T47D (cell line): ENCODE data around the gene SULT2B1.
A peak's percentile ranks its signal among the peaks of the same experiment; 100 is the strongest.

ENCODE experiments used
- DNase-seq, 2 experiments: peaks; one replicate each; pipeline versions ENCODE4 v3.0.0 to v3.0.0-alpha.2; 2011 to 2012; ENCODE audit warnings: low read depth in 1 of 2, low spot score in 1 of 2
- JUND ChIP-seq: IDR thresholded peaks from 2 replicates; pipeline ENCODE4 v1.6.1; 2012; ENCODE audit warnings: low read depth
- in situ Hi-C: cut with HindIII; loops from 2 replicates; pipeline ENCODE4 v1.10.0; 2016; ENCODE audit warnings: low sequenced_read_pairs, low pct_unique_long_range_greater_than_20kb

The SULT2B1 gene

GRCh38 chr19:48603850-48604249, 51.9 kb downstream of the SULT2B1 start:
- in situ Hi-C loops = no loop called here
- DNase-seq = no peak

DNA sequence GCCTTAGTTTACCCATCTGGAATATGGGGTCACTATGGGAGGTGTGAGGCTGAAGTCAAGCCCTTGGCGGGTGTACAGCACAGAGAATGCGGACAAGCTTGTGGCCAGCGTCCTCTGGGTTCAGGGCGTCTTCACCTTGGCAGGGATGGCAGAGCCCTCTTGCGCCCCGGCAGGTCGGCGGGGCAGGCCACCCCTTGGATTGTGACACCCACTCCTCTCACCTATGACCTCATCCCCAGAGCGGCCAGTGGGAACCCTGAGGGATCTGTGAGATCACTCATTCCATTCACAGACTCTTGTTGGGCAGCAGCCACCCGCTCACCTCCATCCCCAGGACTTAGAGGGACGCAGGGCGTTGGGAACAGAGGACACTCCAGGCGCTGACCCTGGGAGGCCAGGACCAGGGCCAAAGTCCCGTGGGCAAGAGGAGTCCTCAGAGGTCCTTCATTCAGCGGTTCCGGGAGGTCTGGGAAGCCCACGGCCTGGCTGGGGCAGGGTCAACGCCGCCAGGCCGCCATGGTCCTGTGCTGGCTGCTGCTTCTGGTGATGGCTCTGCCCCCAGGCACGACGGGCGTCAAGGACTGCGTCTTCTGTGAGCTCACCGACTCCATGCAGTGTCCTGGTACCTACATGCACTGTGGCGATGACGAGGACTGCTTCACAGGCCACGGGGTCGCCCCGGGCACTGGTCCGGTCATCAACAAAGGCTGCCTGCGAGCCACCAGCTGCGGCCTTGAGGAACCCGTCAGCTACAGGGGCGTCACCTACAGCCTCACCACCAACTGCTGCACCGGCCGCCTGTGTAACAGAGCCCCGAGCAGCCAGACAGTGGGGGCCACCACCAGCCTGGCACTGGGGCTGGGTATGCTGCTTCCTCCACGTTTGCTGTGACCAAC, 54.7 kb downstream of the SULT2B1 start, which contains the start of gene SPACA4:
Gene SPACA4 (plus strand): TSS at position 280 of the 896 bp plus-strand sequence. CDS start 237 bp downstream, at position 517.
- no peak for TF ChIP-seq JUND
- no peak for DNase-seq
- in situ Hi-C loops = no loop called here

More at GRCh38 chr19:48603850-48604249, 51.9 kb downstream of the SULT2B1 start:
- no peak for TF ChIP-seq JUND

DNA sequence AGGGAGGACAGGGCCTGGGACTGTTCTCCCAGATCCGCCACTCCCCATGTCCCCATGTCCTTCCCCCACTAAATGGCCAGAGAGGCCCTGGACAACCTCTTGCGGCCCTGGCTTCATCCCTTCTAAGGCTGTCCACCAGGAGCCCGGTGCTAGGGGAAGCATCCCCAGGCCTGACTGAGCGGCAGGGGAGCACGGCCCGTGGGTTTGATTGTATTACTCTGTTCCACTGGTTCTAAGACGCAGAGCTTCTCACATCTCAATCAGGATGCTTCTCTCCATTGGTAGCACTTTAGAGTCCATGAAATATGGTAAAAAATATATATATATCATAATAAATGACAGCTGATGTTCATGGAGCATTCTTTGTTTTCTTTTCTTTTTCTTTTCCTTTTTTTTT, 55.4 kb downstream of the SULT2B1 start:
- in situ Hi-C loops = no loop called here
- DNase-seq = no peak
- no peak for TF ChIP-seq JUND

GRCh38 chr19:48608798-48609263, 56.9 kb downstream of the SULT2B1 start:
- TF ChIP-seq JUND = no peak
- in situ Hi-C loops = no loop called here
- peak; percentile 74 to 75 for DNase-seq

GRCh38 chr19:48609571-48610108, 57.7 kb downstream of the SULT2B1 start:
- in situ Hi-C loops = no loop called here
- DNase-seq = no peak
- no peak for TF ChIP-seq JUND

- TF ChIP-seq JUND = no peak
- in situ Hi-C loops = no loop called here
- DNase-seq = no peak
Measured at GRCh38 chr19:48611872-48612271, 59.9 kb downstream of the SULT2B1 start.

DNA sequence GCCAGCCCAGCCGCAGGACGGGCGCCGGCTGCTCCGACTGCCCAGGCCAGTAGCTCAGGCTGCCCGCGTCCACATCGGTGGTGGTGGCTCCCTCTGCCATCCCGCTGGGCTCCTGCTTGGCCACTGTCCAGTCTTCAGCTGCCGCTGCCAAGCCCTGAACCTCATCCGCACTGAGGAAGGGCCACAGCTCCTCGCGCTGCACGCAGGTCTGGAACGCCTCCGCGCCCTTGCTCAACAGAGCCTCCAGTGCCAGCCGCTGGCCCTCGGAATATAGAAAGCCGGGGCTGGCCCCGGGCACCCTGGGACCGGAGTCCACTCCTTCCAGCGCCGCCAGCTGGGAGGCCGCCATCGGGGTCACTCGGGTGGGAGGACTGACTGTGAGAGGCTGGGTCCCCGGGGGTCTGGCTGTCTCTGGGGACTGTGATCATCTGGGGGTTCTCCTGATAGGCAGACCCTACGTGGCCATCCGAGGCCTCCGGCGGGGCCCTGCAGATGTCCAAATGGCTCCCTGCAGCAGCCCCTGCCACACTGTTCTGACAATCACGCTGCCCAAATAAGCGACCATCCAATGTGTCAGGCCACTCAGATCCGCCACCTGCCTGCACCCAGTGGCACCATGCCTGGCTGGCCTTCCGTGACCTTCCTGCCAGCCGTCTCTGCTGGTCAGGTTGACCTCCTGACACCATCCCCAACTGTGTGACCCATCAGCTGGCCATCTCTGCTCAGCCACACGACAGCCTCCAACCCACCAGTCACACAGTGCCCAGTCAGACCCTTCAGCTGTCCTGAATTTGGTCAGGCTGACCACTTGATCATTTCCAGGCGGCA, 61.3 kb downstream of the SULT2B1 start:
- no peak for DNase-seq
- TF ChIP-seq JUND = no peak
- in situ Hi-C loops = no loop called here

DNA sequence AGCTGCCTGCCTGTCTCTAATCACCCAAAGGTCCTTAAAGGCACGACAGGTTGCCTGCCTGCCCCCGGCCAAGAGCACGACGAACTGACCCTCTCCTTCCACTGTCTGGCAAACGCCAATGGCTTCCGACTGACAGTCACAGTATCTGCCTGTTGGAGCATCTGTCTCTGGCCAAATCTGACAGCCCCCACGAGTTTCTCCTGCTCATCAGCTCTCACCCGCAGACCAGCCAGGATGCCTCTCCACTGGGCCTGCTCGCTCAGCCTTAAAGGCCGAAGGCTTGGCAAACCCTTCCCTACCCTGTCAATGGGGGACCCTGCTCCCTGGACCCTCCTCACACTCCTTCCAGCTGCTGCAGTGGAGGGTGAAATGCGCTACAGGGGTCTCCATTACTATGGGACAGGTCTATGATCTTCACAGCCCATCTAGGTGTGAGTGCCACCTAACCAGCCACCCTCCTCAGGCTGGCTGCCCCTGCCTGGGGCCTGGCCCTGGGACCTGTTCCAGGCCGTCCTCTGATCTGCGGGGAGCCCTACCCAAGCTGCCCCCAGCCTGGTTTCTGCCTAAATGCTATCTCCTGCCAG, 62.0 kb downstream of the SULT2B1 start:
- TF ChIP-seq JUND = no peak
- no peak for DNase-seq
- in situ Hi-C loops = no loop called here

DNA sequence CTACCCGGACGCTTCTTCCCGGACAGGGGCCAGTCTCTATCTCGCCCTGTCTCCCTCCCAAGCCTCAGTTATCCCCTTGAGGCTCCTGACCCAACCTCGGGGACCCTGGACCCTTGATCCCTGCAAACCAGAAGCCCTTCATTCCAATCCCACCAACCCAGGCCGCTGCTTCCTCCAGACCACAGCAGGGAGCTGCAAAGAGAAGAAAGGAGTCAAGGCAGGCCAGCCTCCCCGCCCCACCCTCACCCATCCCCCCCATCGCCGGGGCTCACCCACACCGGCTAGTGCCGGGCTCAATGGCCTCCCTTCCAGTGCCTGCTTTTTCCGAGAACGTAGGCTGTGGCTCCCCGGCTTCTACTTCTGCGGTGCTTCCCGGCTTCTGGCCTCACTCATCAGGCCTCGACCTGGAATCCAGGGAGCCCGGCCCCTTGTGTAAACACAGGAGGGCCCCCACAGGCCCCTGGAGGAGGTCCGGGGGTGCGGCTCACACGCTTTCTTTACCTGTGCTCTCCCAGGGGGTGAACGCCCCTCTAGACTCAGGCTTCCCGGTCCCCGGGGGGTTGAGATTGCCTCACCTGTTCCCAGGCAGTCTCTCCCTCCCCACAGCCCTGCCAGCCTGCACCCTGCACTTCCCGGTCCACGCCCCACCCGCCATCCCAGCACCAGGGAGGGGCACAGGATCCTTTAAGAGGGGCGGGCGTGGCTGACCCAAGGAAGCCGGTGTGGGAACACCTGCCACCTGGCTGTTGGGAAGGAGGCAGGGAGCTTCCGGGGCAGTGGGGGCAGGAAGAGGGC, 62.7 kb downstream of the SULT2B1 start, which contains the start of gene FAM83E:
Gene FAM83E (minus strand): TSS at position 641 of the 795 bp plus-strand sequence. CDS start 1,704 bp downstream, outside the sequence.
- no peak for TF ChIP-seq JUND
- in situ Hi-C loops = no loop called here
- peak in 1 of 2 experiments; percentile 47 for DNase-seq

GRCh38 chr19:48615231-48616040, 63.5 kb downstream of the SULT2B1 start:
- in situ Hi-C loops = no loop called here
- no peak for TF ChIP-seq JUND
- DNase-seq = no peak

DNA sequence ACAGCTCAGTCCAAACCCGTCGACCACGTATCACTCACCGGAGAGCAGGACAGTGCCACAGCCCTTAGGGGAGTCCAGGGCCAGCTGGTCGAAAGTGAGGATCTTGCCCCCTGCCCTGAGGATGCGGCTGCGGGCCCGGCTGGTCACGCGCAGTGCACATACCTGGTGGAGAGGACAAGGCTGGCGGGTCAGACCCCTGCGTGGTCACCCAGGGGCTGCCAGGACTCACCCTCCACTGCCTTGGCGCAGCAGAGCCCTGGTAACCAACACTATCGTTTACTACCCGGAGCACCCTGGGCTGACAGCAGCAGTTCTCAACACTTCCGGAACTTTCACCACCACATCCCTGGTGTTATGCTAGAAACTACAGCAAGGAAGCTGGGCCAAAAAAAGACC, 64.1 kb downstream of the SULT2B1 start:
- no peak for TF ChIP-seq JUND
- no peak for DNase-seq
- in situ Hi-C loops = no loop called here
